Ovary (tissue), 3 donors: ENCODE data around the gene CTCF.

Experiments
- EP300 ChIP-seq: sonication (generic); formaldehyde crosslinking; IDR thresholded peaks from one replicate; pipeline ENCODE4 v1.6.1; 2017; ENCODE audit warnings: antibody characterized with exemption
- TF ChIP-seq, protein P1 (sequence below), 3 donors: fragments of 450-650 bp in 2 of 3; fragments of 200-600 bp in 1 of 3; IDR thresholded peaks; one replicate each; pipeline versions ENCODE4 v1.5.1 to v1.8.0; 2016 to 2022; ENCODE audit warnings: antibody characterized with exemption in 3 of 3, mild to moderate bottlenecking in 1 of 3
- donor health status: DM: no; HTN: no; CAD: no.

DNA sequence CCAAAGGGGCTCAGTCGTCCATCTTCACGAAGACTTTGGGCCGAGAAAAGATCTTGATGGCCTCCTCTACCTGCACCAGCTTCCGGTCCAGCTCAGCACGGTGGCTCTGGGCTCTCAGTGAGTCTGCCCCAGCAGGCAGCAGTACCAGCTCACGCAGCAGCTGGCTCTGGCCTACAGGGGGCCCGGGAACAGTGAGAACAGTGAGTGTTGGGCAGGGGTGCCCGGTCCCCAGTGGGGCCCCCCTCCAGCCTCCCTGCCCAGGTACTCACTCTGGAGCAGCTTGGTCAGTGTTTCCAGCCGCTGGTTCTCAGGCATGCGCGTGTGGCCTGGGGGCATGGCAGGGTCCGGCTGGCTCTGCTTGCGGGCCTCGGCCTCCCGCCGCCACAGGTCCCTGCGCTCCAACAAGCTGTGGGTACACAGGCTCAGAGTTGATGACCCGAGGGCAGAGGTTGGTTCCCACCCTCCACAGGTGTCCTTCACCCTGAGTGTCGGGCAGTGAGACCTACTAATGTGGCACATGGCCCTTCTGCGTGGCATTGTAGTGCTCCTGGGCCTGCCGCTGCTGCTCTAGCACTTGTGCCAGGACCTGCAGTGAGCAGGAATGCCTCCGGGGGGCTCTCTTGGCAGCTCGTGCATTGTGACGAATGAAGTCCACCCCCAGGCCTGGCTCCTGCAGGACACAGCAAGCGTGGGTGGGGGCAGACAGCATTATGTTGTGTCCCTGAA is 101.0 kb downstream of the CTCF start:
- TF ChIP-seq EP300: no peak
- TF ChIP-seq, protein P1, sequence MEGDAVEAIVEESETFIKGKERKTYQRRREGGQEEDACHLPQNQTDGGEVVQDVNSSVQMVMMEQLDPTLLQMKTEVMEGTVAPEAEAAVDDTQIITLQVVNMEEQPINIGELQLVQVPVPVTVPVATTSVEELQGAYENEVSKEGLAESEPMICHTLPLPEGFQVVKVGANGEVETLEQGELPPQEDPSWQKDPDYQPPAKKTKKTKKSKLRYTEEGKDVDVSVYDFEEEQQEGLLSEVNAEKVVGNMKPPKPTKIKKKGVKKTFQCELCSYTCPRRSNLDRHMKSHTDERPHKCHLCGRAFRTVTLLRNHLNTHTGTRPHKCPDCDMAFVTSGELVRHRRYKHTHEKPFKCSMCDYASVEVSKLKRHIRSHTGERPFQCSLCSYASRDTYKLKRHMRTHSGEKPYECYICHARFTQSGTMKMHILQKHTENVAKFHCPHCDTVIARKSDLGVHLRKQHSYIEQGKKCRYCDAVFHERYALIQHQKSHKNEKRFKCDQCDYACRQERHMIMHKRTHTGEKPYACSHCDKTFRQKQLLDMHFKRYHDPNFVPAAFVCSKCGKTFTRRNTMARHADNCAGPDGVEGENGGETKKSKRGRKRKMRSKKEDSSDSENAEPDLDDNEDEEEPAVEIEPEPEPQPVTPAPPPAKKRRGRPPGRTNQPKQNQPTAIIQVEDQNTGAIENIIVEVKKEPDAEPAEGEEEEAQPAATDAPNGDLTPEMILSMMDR (IDR thresholded peaks at IDR 0.05): no peak
